ENCODE results near the gene EYA4.

Gene EYA4

GRCh38 chr6:133548423-133549159 lies 307.4 kb downstream of the EYA4 start:
- DNase-seq, result no peak
- Histone ChIP-seq H3K9me3 (no peaks in the 10 kb centered on the region), H3K27ac (peak overlapping the region in 1 of 2 donors; percentile 33), H3K36me3 (no peaks in the 10 kb centered on the region), H3K27me3 (no peaks in the 10 kb centered on the region), H3K4me1 (peaks cover 0 to 36% (median 12%) of the 10 kb centered on the region in 4 donors), H3K4me3 (no peak overlapping the region)
- intact Hi-C loops (cut with DNase I; ENCODE audit: low total_unique reads), result no loop called here
- TF ChIP-seq, protein P1, sequence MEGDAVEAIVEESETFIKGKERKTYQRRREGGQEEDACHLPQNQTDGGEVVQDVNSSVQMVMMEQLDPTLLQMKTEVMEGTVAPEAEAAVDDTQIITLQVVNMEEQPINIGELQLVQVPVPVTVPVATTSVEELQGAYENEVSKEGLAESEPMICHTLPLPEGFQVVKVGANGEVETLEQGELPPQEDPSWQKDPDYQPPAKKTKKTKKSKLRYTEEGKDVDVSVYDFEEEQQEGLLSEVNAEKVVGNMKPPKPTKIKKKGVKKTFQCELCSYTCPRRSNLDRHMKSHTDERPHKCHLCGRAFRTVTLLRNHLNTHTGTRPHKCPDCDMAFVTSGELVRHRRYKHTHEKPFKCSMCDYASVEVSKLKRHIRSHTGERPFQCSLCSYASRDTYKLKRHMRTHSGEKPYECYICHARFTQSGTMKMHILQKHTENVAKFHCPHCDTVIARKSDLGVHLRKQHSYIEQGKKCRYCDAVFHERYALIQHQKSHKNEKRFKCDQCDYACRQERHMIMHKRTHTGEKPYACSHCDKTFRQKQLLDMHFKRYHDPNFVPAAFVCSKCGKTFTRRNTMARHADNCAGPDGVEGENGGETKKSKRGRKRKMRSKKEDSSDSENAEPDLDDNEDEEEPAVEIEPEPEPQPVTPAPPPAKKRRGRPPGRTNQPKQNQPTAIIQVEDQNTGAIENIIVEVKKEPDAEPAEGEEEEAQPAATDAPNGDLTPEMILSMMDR (IDR thresholded peaks at IDR 0.05), result no peak

GRCh38 chr6:133549371-133549801 lies 308.2 kb downstream of the EYA4 start:
- TF ChIP-seq, protein P1 (IDR thresholded peaks at IDR 0.05), result no peak
- no peak overlapping the region for H3K4me3 ChIP-seq
- no peak overlapping the region for H3K27ac ChIP-seq
- intact Hi-C loops (cut with DNase I; ENCODE audit: low total_unique reads), result no loop called here
- DNase-seq, result no peak
- peaks cover 0 to 36% (median 12%) of the 10 kb centered on the region in 4 donors for H3K4me1 ChIP-seq
- H3K9me3 ChIP-seq, result no peaks in the 10 kb centered on the region
- no peaks in the 10 kb centered on the region for H3K27me3 ChIP-seq
- no peaks in the 10 kb centered on the region for H3K36me3 ChIP-seq

GRCh38 chr6:133550026-133550425 lies 308.9 kb downstream of the EYA4 start:
- H3K27me3 ChIP-seq, result no peaks in the 10 kb centered on the region
- H3K4me3 ChIP-seq, result no peak overlapping the region
- H3K4me1 ChIP-seq, result peaks cover 0 to 36% (median 12%) of the 10 kb centered on the region in 4 donors
- TF ChIP-seq, protein P1 (IDR thresholded peaks at IDR 0.05), result no peak
- no peaks in the 10 kb centered on the region for H3K9me3 ChIP-seq
- intact Hi-C loops (cut with DNase I; ENCODE audit: low total_unique reads), result no loop called here
- no peak overlapping the region for H3K27ac ChIP-seq
- no peaks in the 10 kb centered on the region for H3K36me3 ChIP-seq
- DNase-seq, result no peak

DNA sequence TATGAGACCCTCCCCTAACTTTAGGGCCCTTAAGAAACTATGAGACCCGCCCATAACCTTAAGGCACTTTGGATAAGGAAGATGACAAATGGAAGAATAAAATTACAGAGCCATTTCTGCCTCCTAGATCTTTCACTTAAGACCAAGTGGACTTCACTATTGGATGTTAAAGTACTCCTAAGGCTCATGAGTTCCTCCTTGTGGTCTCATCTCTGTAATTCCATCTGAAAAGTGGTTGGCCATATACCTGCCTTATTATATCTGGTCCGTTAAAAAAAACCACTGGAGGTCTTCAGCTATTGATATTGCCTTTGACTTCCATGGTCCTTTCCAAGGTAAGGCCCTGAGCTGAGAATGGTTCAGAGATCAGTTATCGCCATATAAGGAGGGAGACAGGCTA lies 310.3 kb downstream of the EYA4 start:
- H3K27me3 ChIP-seq, result no peaks in the 10 kb centered on the region
- H3K27ac ChIP-seq, result peak overlapping the region in 1 of 2 donors; percentile 38
- no peaks in the 10 kb centered on the region for H3K9me3 ChIP-seq
- TF ChIP-seq, protein P1 (IDR thresholded peaks at IDR 0.05), result no peak
- intact Hi-C loops (cut with DNase I; ENCODE audit: low total_unique reads), result no loop called here
- no peaks in the 10 kb centered on the region for H3K36me3 ChIP-seq
- DNase-seq, result no peak
- H3K4me1 ChIP-seq, result peaks cover 0 to 25% (median 10%) of the 10 kb centered on the region in 4 donors
- no peak overlapping the region for H3K4me3 ChIP-seq

- Histone ChIP-seq H3K9me3 (no peaks in the 10 kb centered on the region), H3K27me3 (no peaks in the 10 kb centered on the region), H3K27ac (peak overlapping the region in 1 of 2 donors; percentile 38), H3K4me3 (no peak overlapping the region), H3K36me3 (no peaks in the 10 kb centered on the region), H3K4me1 (peaks cover 0 to 25% (median 10%) of the 10 kb centered on the region in 4 donors)
- TF ChIP-seq, protein P1 (IDR thresholded peaks at IDR 0.05), result no peak
- peak; percentile 29 to 70 for DNase-seq
- intact Hi-C loops (cut with DNase I; ENCODE audit: low total_unique reads), result no loop called here
Measured at GRCh38 chr6:133551847-133552341, 310.7 kb downstream of the EYA4 start.

Data from tibial artery (tissue), 4 donors.